ENCODE data around the gene TBC1D25. TPM values are rescaled to one million over a fixed set of nuclear protein-coding genes. Genes with fewer than 3 reads are reported as not detected.
"Not testable (repeated sequence)": the region's sequence is repeated elsewhere in the genome, so short reads cannot be mapped to it uniquely, and the experiment has no call there.

Gene TBC1D25
- polyA plus RNA-seq, 1 donor: 8.0 TPM

DNA sequence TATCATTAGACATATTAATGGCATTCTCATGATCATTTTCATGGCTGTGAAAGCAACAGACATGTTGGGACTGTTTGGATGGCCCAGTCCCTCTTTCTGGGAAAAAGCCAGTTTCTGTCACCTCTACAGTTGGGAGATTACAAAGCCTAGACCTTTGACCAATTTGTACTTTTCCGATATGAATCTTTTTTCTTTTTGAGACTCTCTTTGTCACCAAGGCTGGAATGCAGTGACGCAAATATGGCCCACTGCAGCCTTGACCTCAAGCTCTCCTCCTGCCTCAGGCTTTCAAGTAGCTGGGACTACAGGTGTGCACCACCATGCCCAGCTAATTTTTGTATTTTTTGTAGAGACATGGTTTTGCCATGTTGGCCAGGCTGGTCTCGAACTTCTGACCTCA lies 9.4 kb downstream of the TBC1D25 start:
- H3K27me3 ChIP-seq (ENCODE audit: control insufficient read depth, insufficient read depth, low read length): no peaks in the 10 kb centered on the region
- WGBS (ENCODE audit: insufficient coverage, low lambda C conversion rate): 100% methylated on average over 1 of the region's 3 CpGs
- no peak overlapping the region for H3K4me3 ChIP-seq (ENCODE audit: low read length)
- no peak overlapping the region for H3K27ac ChIP-seq (ENCODE audit: low read length)
- no peaks in the 10 kb centered on the region for H3K9me3 ChIP-seq (ENCODE audit: control insufficient read depth, low read depth, low read length)
- H3K36me3 ChIP-seq (ENCODE audit: control insufficient read depth, insufficient read depth, low read length): peaks cover 18% of the 10 kb centered on the region
- no peak for DNase-seq
- H3K4me1 ChIP-seq (ENCODE audit: control insufficient read depth, insufficient read depth, low read length): no peaks in the 10 kb centered on the region

DNA sequence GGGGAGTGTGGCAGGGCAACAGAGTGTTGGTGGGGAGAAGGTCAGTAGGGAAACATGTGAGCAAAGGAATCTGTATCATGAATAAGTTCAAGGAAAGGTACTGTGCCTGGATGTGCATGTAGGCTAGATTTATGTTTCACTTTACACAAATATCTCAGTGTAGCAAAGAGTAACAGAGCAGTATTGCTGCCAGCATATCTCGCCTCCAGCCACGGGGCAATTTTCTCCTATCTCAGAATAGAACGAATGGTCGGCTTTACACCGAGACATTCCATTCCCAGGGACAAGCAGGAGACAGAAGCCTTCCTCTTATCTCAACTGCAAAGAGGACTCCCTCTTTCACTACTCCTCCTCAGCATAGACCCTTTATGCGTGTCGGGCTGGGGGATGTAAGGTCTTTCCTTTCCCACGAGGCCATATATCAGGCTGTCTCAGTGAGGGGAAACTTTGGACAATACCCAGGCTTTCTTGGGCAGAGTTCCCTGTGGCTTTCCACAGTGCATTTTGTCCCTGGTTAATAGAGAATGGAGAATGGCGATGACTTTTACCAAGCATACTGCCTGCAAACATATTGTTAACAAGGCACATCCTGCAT lies 16.3 kb downstream of the TBC1D25 start:
- WGBS (ENCODE audit: insufficient coverage, low lambda C conversion rate): no CpG with 5 or more reads among the region's 9 CpGs
- DNase-seq; H3K9me3 ChIP-seq (ENCODE audit: control insufficient read depth, low read depth, low read length); H3K27me3 ChIP-seq (ENCODE audit: control insufficient read depth, insufficient read depth, low read length); H3K4me3 ChIP-seq (ENCODE audit: low read length); H3K4me1 ChIP-seq (ENCODE audit: control insufficient read depth, insufficient read depth, low read length); H3K27ac ChIP-seq (ENCODE audit: low read length): not testable (repeated sequence)
- peaks cover 27% of the 10 kb centered on the region for H3K36me3 ChIP-seq (ENCODE audit: control insufficient read depth, insufficient read depth, low read length)

DNA sequence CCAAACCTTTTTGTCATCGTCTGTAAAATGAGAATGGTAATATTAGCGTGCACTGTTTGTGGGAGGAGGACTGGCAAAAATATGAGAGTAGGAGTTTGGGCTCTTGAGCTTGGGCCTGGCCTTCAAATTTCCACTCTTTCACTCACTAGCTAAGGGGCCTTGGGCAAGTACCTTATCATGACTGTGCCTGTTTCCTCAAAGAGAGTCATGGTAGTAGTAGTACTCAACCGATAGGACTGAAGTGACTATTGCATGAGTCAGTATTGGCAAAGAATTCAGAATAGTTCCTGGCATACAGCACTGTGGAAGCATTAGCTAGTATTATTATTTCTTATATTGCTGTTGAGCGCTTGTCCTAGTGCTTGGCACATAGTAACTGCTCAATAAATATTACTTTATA lies 18.8 kb downstream of the TBC1D25 start:
- WGBS (ENCODE audit: insufficient coverage, low lambda C conversion rate): no CpG with 5 or more reads among the region's 4 CpGs
- no peak for DNase-seq

DNA sequence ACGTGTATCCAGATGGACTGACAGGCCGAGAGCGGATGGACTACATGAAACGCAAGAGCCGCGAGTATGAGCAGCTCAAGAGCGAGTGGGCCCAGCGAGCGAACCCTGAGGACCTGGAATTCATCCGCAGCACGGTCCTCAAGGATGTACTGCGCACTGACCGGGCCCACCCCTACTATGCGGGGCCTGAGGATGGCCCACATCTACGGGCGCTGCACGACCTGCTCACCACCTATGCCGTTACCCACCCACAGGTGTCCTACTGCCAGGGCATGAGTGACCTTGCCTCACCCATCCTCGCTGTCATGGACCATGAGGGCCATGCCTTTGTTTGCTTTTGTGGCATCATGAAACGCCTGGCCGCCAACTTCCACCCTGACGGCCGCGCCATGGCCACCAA lies 20.1 kb downstream of the TBC1D25 start:
- H3K27me3 ChIP-seq (ENCODE audit: control insufficient read depth, insufficient read depth, low read length): no peaks in the 10 kb centered on the region
- no peaks in the 10 kb centered on the region for H3K4me1 ChIP-seq (ENCODE audit: control insufficient read depth, insufficient read depth, low read length)
- DNase-seq: no peak
- H3K9me3 ChIP-seq (ENCODE audit: control insufficient read depth, low read depth, low read length): no peaks in the 10 kb centered on the region
- H3K36me3 ChIP-seq (ENCODE audit: control insufficient read depth, insufficient read depth, low read length): peaks cover 30% of the 10 kb centered on the region
- WGBS (ENCODE audit: insufficient coverage, low lambda C conversion rate): no CpG with 5 or more reads among the region's 24 CpGs
- no peak overlapping the region for H3K27ac ChIP-seq (ENCODE audit: low read length)
- no peak overlapping the region for H3K4me3 ChIP-seq (ENCODE audit: low read length)

More for the DNA sequence above, 18.8 kb downstream of the TBC1D25 start:
- no peak overlapping the region for H3K27ac ChIP-seq (ENCODE audit: low read length)
- no peaks in the 10 kb centered on the region for H3K27me3 ChIP-seq (ENCODE audit: control insufficient read depth, insufficient read depth, low read length)
- no peaks in the 10 kb centered on the region for H3K9me3 ChIP-seq (ENCODE audit: control insufficient read depth, low read depth, low read length)
- H3K36me3 ChIP-seq (ENCODE audit: control insufficient read depth, insufficient read depth, low read length): peaks cover 30% of the 10 kb centered on the region
- H3K4me3 ChIP-seq (ENCODE audit: low read length): no peak overlapping the region
- no peaks in the 10 kb centered on the region for H3K4me1 ChIP-seq (ENCODE audit: control insufficient read depth, insufficient read depth, low read length)

DNA sequence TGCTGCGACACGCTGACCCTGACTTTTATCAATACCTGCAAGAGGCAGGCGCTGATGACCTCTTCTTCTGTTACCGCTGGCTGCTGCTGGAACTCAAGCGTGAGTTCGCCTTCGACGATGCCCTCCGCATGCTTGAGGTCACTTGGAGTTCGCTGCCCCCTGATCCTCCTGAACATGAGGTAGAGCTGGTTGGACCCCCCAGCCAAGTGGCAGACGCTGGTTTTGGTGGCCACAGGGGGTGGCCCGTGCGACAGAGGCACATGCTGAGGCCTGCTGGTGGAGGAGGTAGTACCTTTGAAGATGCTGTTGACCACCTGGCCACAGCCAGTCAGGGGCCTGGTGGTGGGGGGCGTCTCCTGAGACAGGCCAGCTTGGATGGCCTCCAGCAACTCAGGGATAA lies 20.5 kb downstream of the TBC1D25 start:
- H3K36me3 ChIP-seq (ENCODE audit: control insufficient read depth, insufficient read depth, low read length): peaks cover 27% of the 10 kb centered on the region
- H3K27me3 ChIP-seq (ENCODE audit: control insufficient read depth, insufficient read depth, low read length): no peaks in the 10 kb centered on the region
- no CpG with 5 or more reads among the region's 14 CpGs for WGBS (ENCODE audit: insufficient coverage, low lambda C conversion rate)
- H3K4me1 ChIP-seq (ENCODE audit: control insufficient read depth, insufficient read depth, low read length): no peaks in the 10 kb centered on the region
- no peak overlapping the region for H3K4me3 ChIP-seq (ENCODE audit: low read length)
- H3K9me3 ChIP-seq (ENCODE audit: control insufficient read depth, low read depth, low read length): no peaks in the 10 kb centered on the region
- no peak for DNase-seq
- no peak overlapping the region for H3K27ac ChIP-seq (ENCODE audit: low read length)

DNA sequence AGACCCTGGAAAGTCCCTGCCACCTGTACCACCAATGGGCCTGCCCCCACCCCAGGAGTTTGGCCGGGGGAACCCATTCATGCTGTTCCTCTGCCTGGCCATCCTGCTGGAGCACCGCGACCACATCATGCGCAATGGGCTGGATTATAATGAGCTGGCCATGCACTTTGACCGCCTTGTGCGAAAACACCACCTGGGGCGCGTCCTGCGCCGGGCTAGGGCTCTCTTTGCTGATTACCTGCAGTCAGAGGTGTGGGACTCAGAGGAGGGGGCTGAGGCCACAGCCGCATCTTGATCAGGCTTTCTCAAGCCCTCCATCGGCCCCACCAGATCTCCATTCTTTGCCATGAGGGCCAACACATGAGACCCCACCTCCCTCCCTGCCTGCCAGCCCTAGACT lies 21.2 kb downstream of the TBC1D25 start:
- Histone ChIP-seq H3K4me1 (ENCODE audit: control insufficient read depth, insufficient read depth, low read length) (no peaks in the 10 kb centered on the region), H3K9me3 (ENCODE audit: control insufficient read depth, low read depth, low read length) (no peaks in the 10 kb centered on the region), H3K27ac (ENCODE audit: low read length) (no peak overlapping the region), H3K36me3 (ENCODE audit: control insufficient read depth, insufficient read depth, low read length) (peaks cover 25% of the 10 kb centered on the region), H3K27me3 (ENCODE audit: control insufficient read depth, insufficient read depth, low read length) (no peaks in the 10 kb centered on the region), H3K4me3 (ENCODE audit: low read length) (no peak overlapping the region)
- no CpG with 5 or more reads among the region's 12 CpGs for WGBS (ENCODE audit: insufficient coverage, low lambda C conversion rate)
- DNase-seq: no peak

DNA sequence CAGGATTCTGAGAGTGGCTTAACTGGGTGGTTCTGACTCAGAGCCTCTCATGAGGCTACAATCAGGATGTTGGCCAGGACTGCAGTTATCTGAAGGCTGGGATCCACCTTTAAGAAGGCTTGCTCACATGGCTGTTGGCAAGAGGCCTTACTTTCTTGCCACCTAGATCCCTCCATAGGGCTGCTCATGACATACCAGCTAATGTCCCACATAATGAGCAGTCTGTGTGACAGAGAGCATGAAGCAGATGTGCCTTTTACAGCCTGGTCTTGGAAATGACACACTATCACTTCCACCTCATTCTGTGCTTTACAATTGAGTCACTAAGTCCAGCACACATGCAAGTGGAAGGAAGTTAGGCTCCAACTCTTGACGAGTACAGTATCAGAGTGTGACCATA lies 30.4 kb downstream of the TBC1D25 start:
- no peak for DNase-seq
- H3K4me3 ChIP-seq (ENCODE audit: low read length): no peak overlapping the region
- H3K27ac ChIP-seq (ENCODE audit: low read length): no peak overlapping the region
- no peaks in the 10 kb centered on the region for H3K9me3 ChIP-seq (ENCODE audit: control insufficient read depth, low read depth, low read length)
- no CpG with 5 or more reads among the region's 1 CpG for WGBS (ENCODE audit: insufficient coverage, low lambda C conversion rate)
- no peaks in the 10 kb centered on the region for H3K27me3 ChIP-seq (ENCODE audit: control insufficient read depth, insufficient read depth, low read length)
- peaks cover under 1% of the 10 kb centered on the region for H3K36me3 ChIP-seq (ENCODE audit: control insufficient read depth, insufficient read depth, low read length)
- no peaks in the 10 kb centered on the region for H3K4me1 ChIP-seq (ENCODE audit: control insufficient read depth, insufficient read depth, low read length)

DNA sequence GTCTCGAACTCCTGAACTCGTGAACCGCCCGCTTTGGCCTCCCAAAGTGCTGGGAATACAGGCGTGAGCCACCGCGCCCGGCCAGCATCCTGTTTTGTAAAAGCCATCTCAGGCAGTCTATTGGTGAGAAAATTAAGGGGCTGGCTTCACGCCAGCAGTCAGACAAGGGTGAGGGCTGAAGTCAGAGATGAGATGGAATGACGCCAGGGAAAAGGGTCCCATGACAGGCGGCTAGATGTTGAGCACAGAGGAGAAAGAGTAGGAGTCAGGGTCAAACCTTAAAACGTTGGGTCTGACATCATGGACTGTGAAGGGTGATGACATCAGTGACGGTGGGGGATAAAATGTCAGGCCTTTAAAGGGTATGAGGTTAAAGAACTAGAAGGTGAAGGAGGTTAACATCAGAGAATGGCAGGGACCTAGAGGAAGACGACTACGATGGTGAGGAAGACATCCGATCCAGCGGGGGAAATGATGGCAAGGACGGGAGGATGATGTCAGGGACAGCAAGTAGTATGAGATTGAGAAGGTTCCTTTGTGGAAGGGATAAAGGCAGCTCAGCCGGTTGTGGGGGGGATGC lies 34.3 kb downstream of the TBC1D25 start:
- peaks cover 25% of the 10 kb centered on the region for H3K36me3 ChIP-seq (ENCODE audit: control insufficient read depth, insufficient read depth, low read length)
- H3K27ac ChIP-seq (ENCODE audit: low read length): peak overlapping the region; percentile 99
- no peak for DNase-seq
- no peaks in the 10 kb centered on the region for H3K9me3 ChIP-seq (ENCODE audit: control insufficient read depth, low read depth, low read length)
- no CpG with 5 or more reads among the region's 19 CpGs for WGBS (ENCODE audit: insufficient coverage, low lambda C conversion rate)
- H3K27me3 ChIP-seq (ENCODE audit: control insufficient read depth, insufficient read depth, low read length): no peaks in the 10 kb centered on the region
- H3K4me3 ChIP-seq (ENCODE audit: low read length): peak overlapping the region; percentile 92
- peaks cover 13% of the 10 kb centered on the region for H3K4me1 ChIP-seq (ENCODE audit: control insufficient read depth, insufficient read depth, low read length)

DNA sequence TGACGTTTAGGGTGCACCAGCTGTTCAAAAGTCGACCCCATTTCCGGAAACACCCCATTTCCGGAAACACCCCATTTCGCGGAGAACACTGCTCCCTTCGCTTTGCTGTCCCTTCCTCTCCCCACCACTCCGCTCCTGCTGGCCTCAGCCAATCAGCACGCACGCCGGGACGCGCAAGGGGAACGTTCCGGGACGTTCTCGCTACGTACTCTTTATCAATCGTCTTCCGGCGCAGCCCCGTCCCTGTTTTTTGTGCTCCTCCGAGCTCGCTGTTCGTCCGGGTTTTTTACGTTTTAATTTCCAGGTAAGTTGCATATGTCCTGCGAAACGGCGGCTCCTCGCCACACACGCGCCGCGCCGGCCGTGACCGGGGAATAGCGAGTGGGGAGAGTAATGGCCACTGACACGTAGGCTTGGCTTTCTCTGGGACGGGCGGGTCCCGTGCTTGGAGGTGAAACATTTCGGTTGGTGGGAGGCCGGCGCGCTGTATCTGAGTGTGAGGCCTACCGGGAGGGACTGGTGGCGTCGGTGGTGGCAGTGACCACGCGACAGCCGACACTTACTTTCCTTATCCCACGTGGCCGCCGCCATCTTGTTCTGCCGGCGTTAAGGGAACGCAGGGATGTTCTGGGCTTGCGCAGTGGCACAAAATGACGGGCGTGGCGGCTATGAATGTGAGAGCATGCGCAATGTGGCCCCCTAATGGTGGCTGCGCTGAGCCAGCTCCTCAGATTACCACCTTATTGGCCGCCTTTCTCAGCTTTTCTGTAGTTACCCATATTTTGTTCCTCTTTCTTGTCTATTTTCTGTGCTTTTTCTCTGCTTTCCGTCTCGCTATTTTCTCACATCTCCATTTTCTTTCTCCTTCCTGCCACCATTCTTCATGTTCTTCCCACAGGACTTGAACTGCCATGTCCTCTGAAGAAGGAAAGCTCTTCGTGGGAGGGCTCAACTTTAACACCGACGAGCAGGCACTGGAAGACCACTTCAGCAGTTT lies 35.1 kb downstream of the TBC1D25 start, which contains the start of gene RBM3:
Gene RBM3, plus strand, starts transcription at position 215 of the 997 bp plus-strand sequence. Its CDS starts 697 bp downstream, at position 912.
- DNase-seq: peak; percentile 93 to 94
- H3K4me1 ChIP-seq (ENCODE audit: control insufficient read depth, insufficient read depth, low read length): peaks cover 13% of the 10 kb centered on the region
- no peaks in the 10 kb centered on the region for H3K9me3 ChIP-seq (ENCODE audit: control insufficient read depth, low read depth, low read length)
- H3K27ac ChIP-seq (ENCODE audit: low read length): peak within 1 kb of the TSS; percentile 99
- no peaks in the 10 kb centered on the region for H3K27me3 ChIP-seq (ENCODE audit: control insufficient read depth, insufficient read depth, low read length)
- WGBS (ENCODE audit: insufficient coverage, low lambda C conversion rate): no CpG with 5 or more reads among the region's 71 CpGs
- H3K4me3 ChIP-seq (ENCODE audit: low read length): peak within 1 kb of the TSS; percentile 92
- H3K36me3 ChIP-seq (ENCODE audit: control insufficient read depth, insufficient read depth, low read length): peaks cover 26% of the 10 kb centered on the region

DNA sequence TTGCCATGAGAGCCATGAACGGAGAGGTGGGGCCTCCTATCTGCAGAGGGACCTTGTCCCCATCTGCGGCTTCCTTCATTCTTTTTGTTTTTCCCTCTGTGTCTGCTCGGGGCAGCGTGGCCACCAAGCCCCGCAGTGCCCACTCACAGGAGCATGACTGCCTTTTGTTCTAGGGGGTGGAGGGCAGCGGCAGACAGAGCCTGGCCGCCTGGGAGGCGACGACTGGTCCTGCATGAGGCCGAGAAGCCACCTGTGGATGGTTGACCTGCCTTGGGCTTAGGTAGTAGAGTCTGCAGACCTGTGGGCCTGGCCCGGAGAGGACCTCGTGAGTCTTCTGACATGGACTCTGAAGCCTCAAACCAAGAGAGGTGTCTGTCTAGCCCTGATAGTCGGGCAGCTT lies 36.1 kb downstream of the TBC1D25 start:
- no peak for DNase-seq
- Histone ChIP-seq H3K4me1 (ENCODE audit: control insufficient read depth, insufficient read depth, low read length) (peaks cover 13% of the 10 kb centered on the region), H3K27me3 (ENCODE audit: control insufficient read depth, insufficient read depth, low read length) (no peaks in the 10 kb centered on the region), H3K4me3 (ENCODE audit: low read length) (peak overlapping the region; percentile 92), H3K36me3 (ENCODE audit: control insufficient read depth, insufficient read depth, low read length) (peaks cover 26% of the 10 kb centered on the region), H3K9me3 (ENCODE audit: control insufficient read depth, low read depth, low read length) (no peaks in the 10 kb centered on the region), H3K27ac (ENCODE audit: low read length) (peak overlapping the region; percentile 99)
- WGBS (ENCODE audit: insufficient coverage, low lambda C conversion rate): no CpG with 5 or more reads among the region's 13 CpGs
